Umbilical cord (tissue), 2 donors: ENCODE results near the gene RNF169. TPM values are rescaled to one million over a fixed set of nuclear protein-coding genes. Genes with fewer than 3 reads are reported as not detected.

Experiments used
- DNase-seq: peaks from one replicate; pipeline ENCODE4 v3.0.0-alpha.2; 2015; ENCODE audit warnings: low spot score
- total RNA-seq: library from RNA; depleted of rRNA; stranded (reverse); fragments of >200 nt; gene quantifications from one replicate; pipeline ENCODE4 v1.2.3, GENCODE V29; 2014; ENCODE audit warnings: low replicate concordance; ENCODE audit not compliant: insufficient read depth

Gene RNF169
- total RNA-seq, 1 donor from 2014 or later: 31.8 TPM

GRCh38 chr11:74769055-74769707 lies 20.5 kb downstream of the RNF169 start:
- no peak for DNase-seq

- no peak for DNase-seq
These were observed 21.8 kb downstream of the RNF169 start for GRCh38 chr11:74770456-74770855.

GRCh38 chr11:74771139-74771538 lies 22.5 kb downstream of the RNF169 start:
- DNase-seq: no peak

- no peak for DNase-seq
These were observed 24.8 kb downstream of the RNF169 start for GRCh38 chr11:74773476-74773875.

GRCh38 chr11:74775762-74776161 lies 27.1 kb downstream of the RNF169 start:
- no peak for DNase-seq

- DNase-seq: no peak
These were observed 27.9 kb downstream of the RNF169 start for GRCh38 chr11:74776546-74776945.

- no peak for DNase-seq
These were observed 28.4 kb downstream of the RNF169 start for GRCh38 chr11:74777038-74777437.

GRCh38 chr11:74777877-74778276 lies 29.2 kb downstream of the RNF169 start:
- no peak for DNase-seq

GRCh38 chr11:74778581-74778980 lies 29.9 kb downstream of the RNF169 start:
- no peak for DNase-seq

GRCh38 chr11:74780248-74781005 lies 31.8 kb downstream of the RNF169 start:
- peak; percentile 77 for DNase-seq

GRCh38 chr11:74783241-74783871 lies 34.7 kb downstream of the RNF169 start:
- DNase-seq: peak; percentile 43

GRCh38 chr11:74784234-74784633 lies 35.6 kb downstream of the RNF169 start:
- DNase-seq: no peak

- no peak for DNase-seq
These were observed 36.1 kb downstream of the RNF169 start for GRCh38 chr11:74784726-74785125.

GRCh38 chr11:74786574-74786973 lies 37.9 kb downstream of the RNF169 start:
- DNase-seq: peak; percentile 55

- no peak for DNase-seq
These were observed 42.9 kb downstream of the RNF169 start for GRCh38 chr11:74791333-74792100.

- DNase-seq: no peak
These were observed 57.6 kb downstream of the RNF169 start for GRCh38 chr11:74806267-74806666.

GRCh38 chr11:74809801-74810200 lies 61.2 kb downstream of the RNF169 start:
- DNase-seq: peak; percentile 95

GRCh38 chr11:74815966-74816365 lies 67.3 kb downstream of the RNF169 start:
- no peak for DNase-seq

GRCh38 chr11:74816664-74817063 lies 68.0 kb downstream of the RNF169 start:
- no peak for DNase-seq

GRCh38 chr11:74818283-74818946 lies 69.8 kb downstream of the RNF169 start:
- DNase-seq: no peak

- peak; percentile 82 for DNase-seq
These were observed 70.8 kb downstream of the RNF169 start for GRCh38 chr11:74819400-74819799.
